Effector CD4-positive, alpha-beta T cell (primary cell): ENCODE measurements around the gene LHFPL3.
"Not testable (repeated sequence)": the region's sequence is repeated elsewhere in the genome, so short reads cannot be mapped to it uniquely, and the experiment has no call there.

Experiments
- DNase-seq: peaks from one replicate; pipeline ENCODE4 v3.0.0-alpha.2; 2020

Gene LHFPL3

DNA sequence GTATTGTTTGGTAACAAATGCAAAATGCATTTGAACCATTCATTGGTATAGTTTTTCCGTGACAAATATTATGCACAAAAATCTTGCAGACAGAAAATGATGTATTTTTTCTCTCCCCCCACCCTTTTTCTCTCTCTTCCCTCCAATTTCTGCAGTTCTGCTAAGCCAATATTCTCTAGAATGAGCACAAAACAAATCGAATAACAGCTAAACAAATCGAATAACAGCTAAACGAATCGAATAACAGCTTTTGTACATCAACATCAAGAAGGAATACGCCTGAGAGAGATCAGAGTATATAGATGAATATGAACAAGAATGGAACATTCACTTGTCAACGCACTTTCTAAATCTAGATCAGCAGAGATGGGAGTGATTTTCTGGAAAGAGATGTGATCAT, 577.6 kb downstream of the LHFPL3 start:
- no peak for DNase-seq

DNA sequence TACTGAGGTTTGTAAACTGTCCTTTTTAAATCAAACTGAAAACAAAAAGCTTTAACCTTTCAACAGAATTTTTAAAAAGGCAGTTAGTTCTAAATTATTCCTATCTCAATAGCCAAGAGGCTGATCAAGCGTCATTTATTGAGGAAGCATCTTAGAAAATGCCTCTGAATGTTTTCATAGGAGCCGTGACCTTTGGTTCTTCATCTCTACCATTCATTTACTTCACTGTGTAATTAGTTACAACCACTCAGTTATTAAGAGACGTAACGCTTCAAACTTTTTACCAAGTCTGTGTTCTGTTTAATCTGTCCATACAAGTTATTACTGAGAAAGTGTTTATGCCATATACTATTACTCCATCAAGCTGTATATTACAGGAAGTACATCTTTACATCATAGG, 578.2 kb downstream of the LHFPL3 start:
- no peak for DNase-seq

DNA sequence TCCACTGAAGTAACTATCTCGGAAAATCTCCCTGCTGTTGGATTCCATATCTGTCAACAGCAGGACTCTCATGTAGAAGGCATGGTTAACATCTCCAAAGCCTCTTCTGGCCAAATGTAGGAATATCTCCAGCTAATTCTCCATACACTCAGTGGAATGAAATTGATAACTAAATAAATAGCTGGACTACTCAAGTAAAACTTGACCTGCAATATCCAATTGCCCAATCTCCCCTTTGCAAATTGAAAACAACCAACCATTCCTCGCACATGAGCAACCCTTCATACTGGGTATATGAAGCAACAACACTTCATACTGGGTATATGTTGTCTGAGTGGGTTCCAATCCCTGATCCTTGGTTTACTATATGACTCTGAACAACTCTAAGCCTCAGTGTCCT, 580.2 kb downstream of the LHFPL3 start:
- DNase-seq = no peak

DNA sequence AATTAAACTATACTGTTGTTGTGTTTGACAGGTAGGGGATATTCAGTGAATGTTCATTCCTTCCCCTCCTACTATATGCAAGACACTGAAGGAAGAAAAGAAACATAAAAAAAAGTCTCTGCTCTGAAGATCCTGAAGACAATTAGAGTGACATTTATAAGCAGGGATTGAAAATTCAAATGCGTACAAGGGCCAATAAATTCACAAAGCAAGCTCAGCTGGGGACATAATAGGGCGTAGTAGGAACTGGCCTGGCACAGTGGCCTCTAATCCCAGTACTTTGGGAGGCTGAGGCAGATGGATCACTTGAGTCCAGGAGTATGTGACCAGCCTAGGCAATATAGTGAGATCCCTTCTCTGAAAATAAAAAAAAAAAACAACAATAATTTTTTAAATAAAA, 580.7 kb downstream of the LHFPL3 start:
- no peak for DNase-seq

DNA sequence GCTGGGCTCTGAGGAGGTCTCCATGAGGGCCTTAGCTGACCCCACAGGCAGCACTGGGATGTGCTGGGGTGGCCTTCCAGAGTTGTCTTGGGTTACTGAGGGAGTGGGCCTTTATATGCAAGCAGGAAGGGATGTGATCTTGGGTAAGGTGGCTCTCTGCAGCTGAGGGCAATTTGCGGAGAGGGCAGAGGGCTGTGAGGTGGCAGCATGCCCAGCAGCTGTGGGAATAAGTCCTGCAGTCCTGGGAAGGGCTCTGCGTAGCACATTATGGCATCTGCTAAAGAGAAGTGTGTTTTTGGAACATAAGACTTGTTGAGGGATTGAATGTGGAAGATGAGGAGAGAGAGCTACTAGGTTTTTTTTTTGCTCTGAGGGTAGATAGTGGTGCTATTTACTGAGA, 586.0 kb downstream of the LHFPL3 start:
- no peak for DNase-seq

DNA sequence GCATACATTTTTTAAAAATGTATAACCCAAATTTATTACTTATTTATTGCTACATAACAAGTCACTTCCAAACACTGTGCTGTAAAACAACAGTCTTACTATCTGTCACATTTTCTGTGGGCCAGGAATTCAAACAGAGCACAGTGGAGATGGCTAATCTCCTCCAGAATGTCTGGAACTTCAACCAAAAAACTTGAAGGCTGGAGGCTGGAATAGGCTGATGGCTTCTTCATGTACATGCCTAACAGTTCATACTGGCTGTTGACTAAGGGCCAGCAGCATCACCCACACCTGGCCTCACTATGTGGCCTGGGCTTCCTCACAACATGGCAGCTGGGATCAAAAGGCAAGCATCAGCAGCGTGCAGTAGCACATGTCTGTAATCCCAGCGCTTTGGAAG, 593.2 kb downstream of the LHFPL3 start:
- DNase-seq = no peak

DNA sequence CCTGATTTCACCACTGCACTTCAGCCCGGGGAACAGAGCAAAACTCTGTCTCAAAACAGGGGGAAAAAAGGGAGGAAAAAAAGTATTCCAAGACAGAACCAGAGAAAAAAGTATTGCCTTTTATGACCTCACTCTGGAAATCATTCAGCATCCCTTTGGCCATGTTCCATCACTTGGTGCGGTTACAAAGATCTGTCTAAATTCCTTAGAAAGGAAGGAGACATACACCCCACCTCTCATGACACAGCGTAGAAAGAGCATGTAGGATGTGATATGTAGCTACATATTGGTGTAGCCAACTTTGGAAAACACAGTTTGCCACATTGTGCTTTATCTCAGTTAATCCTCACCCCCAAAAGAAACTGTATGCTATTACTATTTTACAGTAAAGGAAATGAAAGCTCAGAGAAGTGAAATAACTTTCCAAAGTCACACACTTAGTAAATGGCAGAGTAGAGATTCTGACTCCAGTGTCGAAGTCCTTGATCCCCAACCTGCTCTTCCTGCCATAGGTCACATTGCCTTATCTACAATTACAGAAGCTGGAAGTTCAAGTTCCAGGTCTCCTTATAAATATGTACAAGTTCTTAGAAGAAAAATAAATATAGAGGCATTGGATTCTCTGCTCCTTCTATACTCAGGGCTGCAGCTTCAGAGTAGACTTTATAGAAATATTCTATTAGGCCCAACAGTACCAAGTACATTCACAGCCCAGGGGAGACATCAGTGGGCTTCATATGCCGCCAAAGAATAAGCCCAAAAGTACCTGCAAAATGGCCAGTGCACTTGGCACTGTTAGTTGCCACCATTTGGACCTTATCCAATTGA, 594.0 kb downstream of the LHFPL3 start:
- no peak for DNase-seq

DNA sequence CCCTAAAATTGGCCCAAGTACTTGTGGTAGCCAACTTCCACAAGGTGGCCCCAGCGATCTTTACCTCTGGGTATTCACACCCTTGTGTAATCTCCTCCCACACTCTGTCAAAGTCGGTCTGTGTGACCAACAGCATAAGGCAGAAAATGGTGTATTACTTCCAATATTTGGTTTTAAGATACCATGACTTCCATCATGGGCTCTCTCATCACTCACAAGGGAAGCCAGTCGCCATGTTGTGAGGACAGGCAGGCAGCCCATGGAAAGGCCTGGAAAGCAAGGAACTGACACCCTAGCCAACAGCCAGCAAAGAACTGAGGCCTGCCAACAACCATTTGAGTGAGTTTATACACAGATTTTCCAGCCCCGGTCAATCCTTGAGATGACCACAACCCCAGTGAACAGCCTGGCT, 594.6 kb downstream of the LHFPL3 start:
- DNase-seq = peak; percentile 58

DNA sequence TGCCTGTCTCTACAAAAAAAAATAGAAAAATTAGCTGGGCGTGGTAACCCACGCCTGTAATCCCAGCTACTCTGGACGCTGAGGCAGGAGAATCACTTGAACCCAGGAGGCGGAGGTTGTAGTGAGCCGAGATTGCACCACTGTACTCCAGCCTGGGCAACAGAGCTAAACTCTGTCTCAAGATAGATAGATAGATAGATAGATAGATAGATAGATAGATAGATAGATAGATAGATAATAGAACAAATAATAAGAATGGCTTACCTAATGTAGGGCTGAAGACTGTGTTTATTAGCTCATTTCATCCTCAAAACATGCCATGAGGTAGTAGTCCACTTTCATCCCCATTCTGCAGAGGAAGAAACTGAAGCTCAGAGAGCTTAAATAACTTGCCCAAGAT, 597.8 kb downstream of the LHFPL3 start:
- DNase-seq = not testable (repeated sequence)

DNA sequence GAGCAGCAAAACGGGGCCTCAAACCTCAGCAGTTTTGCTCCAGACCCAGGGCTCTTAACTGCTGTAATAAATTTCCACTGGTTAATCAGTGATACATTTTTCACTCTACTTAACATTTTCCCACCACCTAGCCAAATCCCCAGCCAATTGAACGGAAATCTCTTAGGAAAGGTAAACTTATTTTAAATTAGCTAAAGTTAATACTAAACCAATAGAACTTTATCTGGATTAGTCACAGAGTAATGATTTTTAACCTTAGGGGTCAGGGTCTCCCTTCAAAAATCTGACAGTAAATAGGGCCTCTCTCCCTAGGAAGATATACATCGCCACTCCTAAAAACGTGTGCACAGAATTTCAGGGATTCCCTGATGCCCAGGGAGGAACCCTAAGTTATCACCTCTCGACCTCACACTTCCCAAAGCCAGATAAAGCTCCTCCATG, 598.2 kb downstream of the LHFPL3 start:
- no peak for DNase-seq

DNA sequence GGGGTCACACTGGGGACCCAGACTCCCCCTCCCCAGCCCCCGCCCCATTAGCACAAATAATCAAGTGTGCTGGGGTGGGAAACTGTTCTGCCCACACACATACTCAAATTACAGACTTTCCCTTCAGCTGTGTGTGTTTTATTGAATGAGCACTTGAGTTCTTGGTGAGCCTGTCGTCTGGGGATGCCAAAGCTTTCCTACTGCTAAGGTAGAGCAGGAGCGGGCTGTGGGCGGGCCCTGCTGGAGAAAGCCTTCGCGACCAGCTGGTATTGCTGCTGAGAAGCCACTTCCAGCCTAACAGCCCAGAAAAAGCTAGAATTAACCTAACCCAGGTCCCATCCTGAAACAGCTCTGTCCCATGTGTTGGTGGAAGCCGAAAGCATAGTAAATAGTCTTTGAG, 598.7 kb downstream of the LHFPL3 start:
- no peak for DNase-seq

DNA sequence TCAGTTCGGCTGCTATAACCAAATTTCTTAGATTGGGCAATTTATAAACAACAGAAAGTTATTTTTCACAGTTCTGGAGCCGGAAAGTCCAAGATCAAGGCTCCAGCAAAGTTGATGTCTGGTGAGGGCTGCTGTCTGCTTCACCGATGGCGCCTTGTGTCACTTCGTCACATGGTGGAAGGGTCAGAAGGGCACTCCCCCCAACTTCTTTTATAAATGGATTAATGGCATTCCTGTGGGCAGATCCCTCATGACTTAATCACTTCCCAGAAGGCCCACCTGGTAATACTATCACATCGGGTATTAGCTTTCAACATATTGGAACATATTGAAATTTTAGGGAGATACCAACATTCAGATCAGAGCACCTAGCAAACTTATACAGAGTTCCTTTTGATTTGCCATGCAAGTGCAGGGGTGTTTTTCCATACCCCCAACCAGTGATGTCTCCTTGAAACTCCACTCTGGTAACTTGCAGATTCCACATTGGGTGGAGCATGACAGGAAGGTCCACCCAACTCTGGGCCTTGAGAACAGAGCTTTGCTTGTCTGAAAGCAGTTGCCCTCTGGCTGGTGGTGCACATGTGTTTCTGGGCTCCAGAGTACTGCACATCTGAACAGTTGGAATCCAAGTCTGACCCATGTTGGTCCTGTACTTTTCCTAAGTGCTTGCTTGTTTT, 600.5 kb downstream of the LHFPL3 start:
- no peak for DNase-seq

DNA sequence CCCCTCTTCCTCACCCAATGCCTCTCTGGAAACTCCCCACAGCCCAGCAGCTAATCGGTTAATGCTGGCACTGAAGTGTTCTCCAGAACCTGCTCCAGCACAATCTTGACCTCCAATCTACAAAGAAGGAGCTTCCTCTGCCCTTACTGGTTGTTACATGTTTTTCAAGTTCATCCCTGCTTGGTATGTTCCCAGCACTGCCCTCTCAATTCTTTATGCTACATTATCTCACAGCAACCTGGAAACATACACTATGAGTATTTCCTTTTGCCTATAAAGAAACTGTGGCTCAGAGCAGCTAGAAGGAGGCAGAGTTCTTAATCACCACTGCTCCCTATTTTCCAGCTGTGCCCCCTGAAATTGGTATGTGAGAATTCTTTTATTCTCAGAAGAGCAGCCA, 601.5 kb downstream of the LHFPL3 start:
- DNase-seq = no peak

DNA sequence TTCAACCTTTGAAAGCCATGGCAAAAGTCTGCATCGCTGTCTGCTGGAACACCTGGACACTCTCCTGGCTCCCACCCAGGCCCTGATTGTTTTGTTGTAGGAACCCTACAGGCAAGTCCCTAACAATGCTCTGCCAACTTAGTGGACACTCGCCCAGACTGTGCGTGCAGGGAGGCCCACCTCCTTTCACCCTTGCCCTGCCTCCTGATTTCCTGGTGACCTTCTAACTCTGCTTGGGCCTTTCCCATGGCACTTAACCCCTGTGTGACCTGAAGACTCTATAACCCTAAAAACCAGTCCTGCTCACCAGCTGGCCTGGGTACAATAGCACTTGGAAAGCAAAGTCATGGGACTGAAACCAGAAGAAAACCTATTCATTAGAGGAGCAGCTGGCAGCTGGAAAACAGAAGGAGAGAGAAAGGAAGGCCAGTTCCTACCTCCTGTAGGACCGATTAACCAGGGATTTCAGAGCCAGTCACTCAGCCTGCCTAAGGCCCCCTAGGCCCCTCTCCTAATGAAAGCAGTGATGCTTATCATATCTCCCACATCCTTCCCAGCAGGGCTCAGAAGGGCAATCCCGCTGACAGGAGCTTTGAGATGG, 602.9 kb downstream of the LHFPL3 start:
- DNase-seq = no peak

DNA sequence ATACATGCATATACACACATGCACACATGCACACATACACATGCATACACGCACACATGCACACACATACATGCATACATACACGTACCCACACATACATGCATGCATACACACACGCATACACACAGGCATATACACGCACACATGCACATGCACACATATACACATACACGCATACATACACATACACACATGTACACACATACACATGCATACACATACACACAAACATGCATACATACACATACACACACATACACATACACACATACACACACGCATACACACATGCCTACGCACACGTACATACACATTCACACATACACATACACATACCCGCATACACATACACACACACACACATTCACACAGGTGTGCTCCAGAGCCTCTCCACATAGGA, 604.6 kb downstream of the LHFPL3 start:
- no peak for DNase-seq

DNA sequence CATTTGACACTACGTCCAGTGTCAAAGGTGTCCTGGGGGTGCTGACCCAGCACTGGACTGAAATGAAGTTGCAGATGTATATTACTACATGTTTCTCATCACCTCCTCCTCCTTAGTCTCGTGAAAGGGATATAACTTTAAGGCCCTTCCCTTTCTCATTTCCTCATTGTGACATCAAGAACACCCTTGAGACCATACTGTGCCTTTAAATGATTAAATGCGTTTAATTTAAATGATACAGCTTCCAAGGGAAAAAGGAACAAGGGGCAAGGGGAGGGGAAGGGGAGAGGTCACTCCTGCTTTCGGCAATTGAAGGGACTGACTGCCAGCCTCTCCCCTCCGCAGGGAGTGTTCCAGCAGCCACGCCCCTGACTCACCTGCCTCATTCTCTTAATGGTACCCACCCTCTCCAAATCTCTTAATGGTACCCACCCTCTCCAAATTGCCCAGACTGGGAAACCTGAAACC, 605.2 kb downstream of the LHFPL3 start:
- no peak for DNase-seq

DNA sequence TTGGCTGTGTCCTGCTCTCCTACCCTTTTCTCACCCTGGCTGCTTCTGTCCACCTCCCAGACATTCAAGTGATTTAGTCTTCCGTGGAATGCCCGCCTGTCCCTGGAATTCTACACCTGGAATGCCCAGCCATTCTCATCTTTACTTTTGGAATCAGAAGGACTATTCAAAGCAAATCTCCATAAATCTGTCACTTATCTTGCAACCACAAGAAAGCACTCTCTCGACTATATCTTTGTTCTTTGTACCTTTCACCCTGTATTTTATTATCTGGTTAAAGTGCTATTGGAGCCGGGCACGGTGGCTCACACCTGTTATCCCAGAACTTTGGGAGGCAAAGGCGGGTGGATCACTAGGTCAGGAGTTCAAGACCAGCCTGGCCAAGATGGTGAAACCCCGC, 606.3 kb downstream of the LHFPL3 start:
- DNase-seq = no peak

DNA sequence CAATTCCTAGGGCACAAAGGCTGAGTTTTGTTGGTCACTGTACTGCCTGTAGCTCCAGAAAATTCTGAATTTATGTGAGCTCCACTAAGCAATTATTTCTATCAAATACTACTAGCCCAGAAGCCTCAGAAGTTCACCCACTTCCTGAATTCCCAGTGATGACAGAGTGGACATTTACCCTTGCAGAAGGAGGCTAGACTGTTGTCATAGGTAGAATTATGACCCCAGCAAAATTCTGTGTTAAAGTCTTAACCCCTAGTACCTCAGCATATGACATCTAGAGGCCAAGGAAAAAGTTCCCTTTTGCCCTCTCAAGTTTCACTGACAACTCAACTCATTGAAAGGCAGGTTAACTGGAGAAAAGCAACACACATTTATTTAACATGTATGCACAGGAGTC, 606.9 kb downstream of the LHFPL3 start:
- no peak for DNase-seq

DNA sequence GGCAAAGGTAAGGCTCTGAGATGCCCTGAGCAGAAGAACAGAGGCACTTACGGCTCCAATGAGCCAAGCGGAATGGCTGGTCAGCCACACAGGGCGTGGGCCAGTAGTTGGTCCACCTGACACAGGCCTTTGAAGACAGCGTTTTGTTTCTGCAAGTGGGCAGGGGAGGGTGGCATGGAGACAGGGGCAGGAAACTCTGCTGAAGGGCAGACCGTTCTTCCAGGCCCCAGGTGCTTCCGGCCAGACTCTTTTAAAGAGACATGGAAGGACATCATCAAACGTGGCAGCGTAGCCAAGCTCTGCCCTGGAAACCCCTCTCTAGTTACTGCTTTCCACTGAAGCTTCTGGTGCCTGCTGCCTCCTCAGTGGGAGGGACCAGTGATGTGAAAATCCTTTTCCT, 608.1 kb downstream of the LHFPL3 start:
- no peak for DNase-seq

DNA sequence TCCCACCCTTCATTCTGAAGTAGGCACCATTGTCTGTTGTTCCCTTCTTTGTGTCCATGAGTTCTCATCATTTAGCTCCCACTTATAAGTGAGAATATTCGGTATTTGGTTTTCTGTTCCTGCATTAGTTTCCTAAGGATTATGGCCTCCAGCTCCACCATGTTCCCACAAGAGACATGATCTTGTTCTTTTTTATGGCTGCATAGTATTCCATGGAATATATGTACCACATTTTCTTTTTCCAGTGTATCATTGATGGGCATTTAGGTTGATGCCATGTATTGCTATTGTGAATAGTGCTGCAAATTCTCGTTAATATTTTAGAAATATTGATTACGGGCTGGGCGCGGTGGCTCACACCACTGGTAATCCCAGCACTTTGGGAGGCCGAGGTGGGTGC, 609.1 kb downstream of the LHFPL3 start:
- DNase-seq = not testable (repeated sequence)

DNA sequence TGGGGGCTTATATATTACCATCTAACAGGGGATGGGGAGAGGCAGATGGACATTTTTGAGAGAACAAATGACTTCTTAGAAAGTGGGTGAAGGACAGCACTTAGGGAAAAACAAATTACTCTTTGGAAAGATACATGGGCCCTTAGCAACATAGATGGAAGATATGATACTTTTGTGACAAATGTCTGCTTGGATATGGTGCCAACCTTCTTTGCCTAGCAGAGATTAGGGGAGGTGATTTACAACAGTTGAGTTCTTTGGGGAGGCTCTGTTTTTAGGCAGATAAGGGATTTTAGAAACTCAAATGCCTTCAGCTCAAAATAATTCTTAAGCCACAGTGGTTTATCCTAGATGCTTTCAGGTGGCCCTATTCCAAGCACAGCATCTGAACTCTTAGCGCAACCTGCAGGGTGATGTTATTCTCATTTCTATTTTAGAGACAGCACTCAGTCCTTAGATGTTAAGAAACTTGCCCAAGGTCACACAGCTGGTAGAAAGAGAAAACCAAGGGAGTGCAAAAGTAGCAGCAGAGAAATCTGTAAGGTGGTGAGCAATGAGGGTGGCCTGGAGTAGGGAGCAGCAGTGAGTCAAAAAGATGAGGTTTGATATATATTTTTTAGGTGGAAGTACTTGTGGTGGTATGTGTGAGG, 610.5 kb downstream of the LHFPL3 start:
- DNase-seq = no peak

DNA sequence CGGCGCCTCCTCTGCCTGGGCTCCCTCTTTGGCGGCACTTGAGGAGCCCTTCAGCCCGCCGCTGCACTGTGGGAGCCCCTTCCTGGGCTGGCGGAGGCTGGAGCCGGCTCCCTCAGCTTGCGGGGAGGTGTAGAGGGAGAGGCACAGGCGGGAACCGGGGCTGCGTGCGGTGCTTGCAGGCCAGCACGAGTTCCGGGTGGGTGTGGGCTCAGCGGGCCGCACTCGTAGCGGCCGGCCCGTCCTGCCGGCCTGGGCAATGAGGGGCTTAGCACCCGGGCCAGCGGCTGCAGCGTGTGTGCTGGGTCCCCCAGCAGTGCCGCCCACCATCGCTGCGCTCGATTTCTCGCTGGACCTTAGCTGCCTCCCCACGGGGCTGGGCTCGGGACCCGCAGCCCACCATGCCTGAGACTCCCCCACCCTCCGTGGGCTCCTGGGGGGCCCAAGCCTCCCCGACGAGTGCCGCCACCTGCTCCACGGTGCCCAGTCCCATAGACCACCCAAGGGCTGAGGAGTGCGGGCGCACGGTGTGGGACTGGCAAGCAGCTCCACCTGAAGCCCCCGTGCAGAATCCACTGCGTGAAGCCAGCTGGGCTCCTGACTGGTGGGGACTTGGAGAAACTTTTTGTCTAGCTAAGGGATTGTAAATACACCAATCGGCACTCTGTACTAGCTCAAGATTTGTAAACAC, 611.8 kb downstream of the LHFPL3 start:
- no peak for DNase-seq
